ENCODE data around the gene RNFT2. TPM values are rescaled to one million over a fixed set of nuclear protein-coding genes. Genes with fewer than 3 reads are reported as not detected.

The RNFT2 gene
- total RNA-seq, 1 experiment from 2014 or later, result 5.3 TPM

DNA sequence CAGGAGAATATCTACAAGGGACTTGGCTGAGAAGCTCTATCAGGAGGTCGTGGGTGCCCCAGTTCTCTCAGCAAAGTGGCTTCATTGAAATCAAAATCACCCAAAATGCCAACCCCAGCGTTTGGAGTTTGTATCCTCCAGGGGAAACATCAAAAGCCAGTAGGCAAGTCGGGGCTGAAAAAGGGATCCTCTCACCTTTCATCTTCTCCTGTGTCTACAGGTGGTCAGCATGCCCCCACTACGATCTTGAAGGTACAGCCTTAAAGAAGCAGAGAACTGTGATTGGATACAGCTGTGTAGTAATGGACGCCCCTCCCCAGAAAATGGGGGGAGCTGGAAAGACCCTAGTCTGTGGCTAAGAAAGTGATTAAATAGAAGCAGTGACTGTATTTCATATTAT is 121.0 kb downstream of the RNFT2 start:
- in situ Hi-C loops (cut with HindIII; ENCODE audit: low sequenced_read_pairs), result no loop called here
- DNase-seq (ENCODE audit: low spot score), result no peak

DNA sequence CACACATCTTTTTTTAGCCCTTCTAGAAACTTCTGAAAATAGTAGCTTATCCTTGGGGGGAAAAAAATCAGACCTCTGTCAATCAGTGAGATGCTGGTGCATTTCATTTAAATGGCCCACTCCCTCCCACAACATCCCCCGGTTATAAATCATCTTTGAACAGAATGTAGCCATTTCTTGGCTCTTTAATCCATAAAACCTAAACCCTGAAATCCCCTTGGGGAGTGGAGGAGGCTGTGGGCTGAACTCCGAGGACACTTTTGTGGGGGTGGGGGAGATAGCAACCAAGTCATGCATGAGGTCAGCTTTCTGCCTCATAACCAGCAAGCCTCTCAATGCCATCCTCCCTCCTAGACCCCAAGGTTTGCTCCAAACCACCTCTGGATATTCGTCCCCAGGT is 122.1 kb downstream of the RNFT2 start:
- no peak for DNase-seq (ENCODE audit: low spot score)
- in situ Hi-C loops (cut with HindIII; ENCODE audit: low sequenced_read_pairs), result no loop called here

- no peak for DNase-seq (ENCODE audit: low spot score)
- in situ Hi-C loops (cut with HindIII; ENCODE audit: low sequenced_read_pairs), result no loop called here
Observed at GRCh38 chr12:116861320-116861719, 123.2 kb downstream of the RNFT2 start.

GRCh38 chr12:116862167-116862566 is 124.1 kb downstream of the RNFT2 start:
- no peak for DNase-seq (ENCODE audit: low spot score)
- in situ Hi-C loops (cut with HindIII; ENCODE audit: low sequenced_read_pairs), result no loop called here

DNA sequence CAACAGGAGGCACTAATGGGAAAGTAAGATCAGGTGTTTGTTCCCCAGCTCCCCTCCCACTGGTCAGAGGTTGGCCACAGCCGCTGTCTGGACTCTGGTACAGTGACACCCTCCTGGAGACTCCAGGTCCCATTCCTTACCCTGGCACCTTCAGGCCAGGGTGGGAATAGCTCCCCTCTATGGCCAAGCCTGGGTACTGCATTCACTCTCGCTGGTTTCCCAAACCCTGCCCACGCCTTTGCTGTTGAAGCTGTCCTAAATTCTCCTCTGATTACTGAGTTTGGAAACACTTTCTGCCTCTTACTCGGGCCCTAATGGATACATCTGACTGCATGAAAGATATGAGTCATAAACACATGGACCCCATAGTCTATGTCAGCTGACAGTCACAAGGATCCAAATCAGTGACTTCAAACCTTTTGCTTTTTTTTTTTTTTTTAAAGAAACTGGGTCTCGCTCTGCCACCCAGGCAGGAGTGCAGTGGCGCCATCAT is 125.2 kb downstream of the RNFT2 start:
- in situ Hi-C loops (cut with HindIII; ENCODE audit: low sequenced_read_pairs), result no loop called here
- no peak for DNase-seq (ENCODE audit: low spot score)

GRCh38 chr12:116864371-116865160 is 126.5 kb downstream of the RNFT2 start:
- DNase-seq (ENCODE audit: low spot score), result no peak
- in situ Hi-C loops (cut with HindIII; ENCODE audit: low sequenced_read_pairs), result no loop called here

GRCh38 chr12:116867523-116867922 is 129.4 kb downstream of the RNFT2 start:
- in situ Hi-C loops (cut with HindIII; ENCODE audit: low sequenced_read_pairs), result no loop called here
- DNase-seq (ENCODE audit: low spot score), result no peak

DNA sequence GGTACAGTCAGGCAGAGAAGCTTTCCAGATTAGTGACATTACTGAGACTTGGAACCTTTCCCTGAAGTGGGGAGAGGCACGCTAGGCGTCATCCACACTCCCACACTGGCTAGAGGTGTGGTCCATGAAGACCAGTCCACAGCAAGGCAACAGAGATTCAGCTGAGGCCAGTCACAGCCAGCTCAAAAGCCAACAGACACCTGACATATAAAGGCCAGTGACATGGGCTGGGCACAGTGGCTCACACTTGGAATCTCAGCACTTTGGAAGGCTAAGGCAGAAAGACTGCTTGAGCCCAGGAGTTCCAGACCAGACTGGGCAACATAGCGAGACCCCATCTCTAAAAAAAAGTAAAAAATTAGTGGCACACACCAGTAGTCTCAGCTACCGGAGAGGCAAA is 132.2 kb downstream of the RNFT2 start:
- in situ Hi-C loops (cut with HindIII; ENCODE audit: low sequenced_read_pairs), result no loop called here
- no peak for DNase-seq (ENCODE audit: low spot score)

DNA sequence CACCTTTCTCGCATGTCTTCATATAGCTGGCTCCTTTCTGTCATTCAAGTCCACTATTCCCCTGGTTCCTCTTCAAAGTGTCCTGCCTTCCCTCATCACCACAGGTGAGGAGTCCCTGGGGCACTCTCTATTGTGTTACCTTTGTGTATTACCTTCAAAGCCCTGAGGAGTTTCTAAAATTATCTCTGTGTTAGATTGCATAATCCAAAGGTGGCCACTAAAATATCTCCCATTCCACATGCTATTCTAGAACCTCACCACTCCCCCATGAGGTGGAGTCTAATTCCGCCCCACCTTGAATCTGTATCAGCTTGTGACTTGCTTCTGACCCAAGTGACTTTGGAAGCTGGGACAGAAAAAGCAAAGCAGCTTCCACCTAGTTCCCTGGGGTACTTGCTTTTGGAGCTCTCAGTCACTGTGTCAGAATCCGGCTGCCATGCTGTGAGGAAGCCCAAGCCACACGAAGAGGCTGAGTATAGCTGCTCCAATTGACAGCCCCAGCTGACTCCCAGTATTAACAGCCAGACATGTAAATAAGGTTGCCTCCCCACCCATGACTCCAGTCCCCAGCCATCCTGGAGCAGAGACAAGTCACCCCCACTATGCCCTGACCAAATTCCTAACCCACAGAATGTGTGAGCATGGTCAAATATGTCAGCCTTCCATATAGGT is 136.3 kb downstream of the RNFT2 start:
- in situ Hi-C loops (cut with HindIII; ENCODE audit: low sequenced_read_pairs), result no loop called here
- DNase-seq (ENCODE audit: low spot score), result no peak

DNA sequence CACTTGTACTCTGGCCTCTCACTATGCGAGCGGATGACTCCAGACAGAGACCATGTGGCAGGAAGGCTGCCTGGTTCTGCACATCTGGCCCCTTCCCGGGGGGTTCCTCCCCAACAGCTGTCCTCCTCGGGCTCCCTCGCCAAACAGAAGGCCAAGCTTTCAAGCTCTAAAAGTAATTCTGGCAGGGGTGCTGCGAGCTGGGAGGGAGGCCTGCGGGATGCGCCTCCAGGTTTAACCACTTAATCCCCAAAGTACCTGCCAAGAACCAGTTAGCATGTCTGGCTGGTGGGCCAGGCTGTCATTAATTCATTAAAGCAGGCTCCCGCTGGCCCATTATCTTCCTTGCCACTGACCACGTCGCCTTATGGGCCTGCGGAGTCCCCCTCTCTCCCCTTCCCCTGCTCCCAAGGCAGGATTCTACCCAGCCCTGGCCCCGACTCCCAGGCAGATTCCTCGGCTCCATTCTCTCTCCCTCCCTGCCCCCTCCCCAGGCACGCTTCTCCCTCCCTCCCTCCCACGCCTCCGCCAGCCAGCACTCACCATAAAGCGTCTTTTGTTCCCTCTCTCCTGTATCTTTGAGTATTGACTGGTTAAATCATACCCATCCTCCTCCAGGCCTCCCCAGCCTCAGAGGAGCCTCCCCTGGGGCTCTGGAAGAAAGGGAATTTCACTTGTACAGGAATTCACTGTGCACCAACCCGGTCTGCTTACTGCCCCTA is 138.2 kb downstream of the RNFT2 start:
- no peak for DNase-seq (ENCODE audit: low spot score)
- in situ Hi-C loops (cut with HindIII; ENCODE audit: low sequenced_read_pairs), result no loop called here

DNA sequence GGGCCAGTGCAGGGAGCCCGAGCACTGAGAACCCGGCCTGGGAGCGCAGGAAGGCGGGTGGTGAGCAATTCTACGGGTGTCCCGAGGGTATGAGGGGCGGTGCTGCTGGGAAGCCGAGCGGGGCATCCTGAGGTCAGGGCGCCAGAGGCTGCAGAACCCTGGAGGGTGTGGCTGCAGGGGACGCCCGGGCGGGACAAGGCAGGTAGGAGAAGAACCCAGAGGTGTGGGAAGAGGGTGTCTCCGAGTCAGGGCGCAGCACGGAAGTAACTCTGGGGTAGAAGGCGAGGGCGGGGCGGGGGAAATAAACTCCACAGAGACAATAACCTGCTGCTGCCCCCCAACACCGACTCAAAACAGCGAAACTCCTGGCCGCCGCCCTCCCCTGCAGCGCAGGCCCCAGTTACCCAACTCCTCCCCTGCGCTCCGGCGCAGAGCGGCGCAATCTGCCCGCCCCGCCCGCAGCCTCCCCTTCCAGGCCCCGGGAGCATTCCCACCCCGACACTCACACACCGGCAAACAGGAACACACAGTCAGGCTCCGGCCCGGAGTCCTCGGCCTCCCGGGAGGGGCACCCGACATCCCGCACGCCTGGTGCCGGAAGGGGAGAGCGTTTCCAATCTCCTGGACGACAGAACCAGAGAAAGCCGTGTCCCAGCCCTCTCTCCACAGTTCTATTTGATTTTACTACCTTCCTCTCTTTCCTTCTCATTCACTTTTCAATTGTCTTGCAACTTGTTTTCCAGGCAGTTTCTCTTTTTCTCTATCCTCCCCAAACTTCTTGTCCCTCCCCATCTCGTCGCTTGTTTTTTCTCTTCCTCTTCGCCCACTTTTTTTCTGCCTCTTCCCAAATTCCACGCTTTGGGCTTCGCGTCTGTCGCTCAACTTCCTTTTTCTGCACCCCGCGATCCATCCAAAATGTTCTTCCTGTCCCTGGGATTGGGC is 140.7 kb downstream of the RNFT2 start:
- DNase-seq (ENCODE audit: low spot score), result no peak
- in situ Hi-C loops (cut with HindIII; ENCODE audit: low sequenced_read_pairs), result no loop called here

- no peak for DNase-seq (ENCODE audit: low spot score)
- in situ Hi-C loops (cut with HindIII; ENCODE audit: low sequenced_read_pairs), result no loop called here
Observed at GRCh38 chr12:116879509-116880212, 141.5 kb downstream of the RNFT2 start.

DNA sequence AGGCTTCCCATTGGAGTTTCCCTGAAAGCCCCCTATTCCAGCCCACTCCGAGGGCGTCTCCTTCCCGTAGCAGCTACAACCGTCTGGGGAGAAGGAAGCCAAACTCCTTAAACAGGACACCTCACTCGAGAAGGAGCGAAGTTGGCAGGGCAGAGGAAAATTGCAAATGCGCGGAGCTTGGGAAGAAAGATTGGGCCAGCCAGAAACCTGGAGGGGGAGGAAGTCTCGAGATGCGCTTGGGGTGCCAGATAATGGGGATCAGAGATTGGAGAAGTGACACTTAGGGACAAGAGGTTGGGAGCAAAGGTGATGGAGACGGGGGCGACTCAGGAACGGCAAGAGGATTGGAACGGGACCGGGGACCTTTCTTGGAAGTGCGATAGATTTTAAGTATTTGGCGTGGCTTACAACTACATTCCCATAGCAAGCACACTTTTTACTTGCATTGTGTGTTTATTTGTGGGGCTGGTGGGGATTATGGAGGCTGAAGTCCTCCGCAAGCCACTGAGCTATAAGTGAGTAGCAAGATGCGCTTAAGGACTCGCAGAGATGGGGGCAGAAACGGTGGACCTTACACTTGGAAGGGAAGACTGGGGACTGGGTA is 142.2 kb downstream of the RNFT2 start:
- DNase-seq (ENCODE audit: low spot score), result no peak
- in situ Hi-C loops (cut with HindIII; ENCODE audit: low sequenced_read_pairs), result no loop called here

DNA sequence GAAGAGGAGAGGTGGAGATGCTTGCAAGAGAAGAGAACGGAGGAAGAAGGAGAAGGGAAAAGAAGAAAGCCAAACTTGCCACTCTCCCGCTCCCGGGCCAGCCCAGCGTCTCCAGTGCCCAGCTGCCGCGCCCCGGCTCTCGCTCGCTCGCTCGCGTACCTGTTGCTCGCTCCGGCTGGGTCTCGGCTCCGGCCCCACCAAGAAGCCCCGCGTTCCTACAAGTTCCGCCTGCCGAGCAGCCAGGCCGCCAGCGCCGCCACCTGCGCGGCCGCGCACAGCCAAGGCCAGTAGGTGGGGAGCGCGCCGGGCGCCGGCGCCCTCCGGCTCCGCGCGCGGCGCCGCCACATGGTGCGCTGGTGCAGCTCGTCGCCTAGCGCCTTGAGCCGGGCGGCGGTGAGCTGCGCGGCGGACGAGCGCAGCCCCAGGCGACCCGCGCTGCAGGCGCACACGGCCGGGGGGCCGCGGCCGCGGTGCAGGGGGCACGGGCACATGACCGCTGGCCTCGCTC is 142.8 kb downstream of the RNFT2 start:
- DNase-seq (ENCODE audit: low spot score), result no peak
- in situ Hi-C loops (cut with HindIII; ENCODE audit: low sequenced_read_pairs), result no loop called here

- no peak for DNase-seq (ENCODE audit: low spot score)
- in situ Hi-C loops (cut with HindIII; ENCODE audit: low sequenced_read_pairs), result no loop called here
Observed at GRCh38 chr12:116881325-116881876, 143.3 kb downstream of the RNFT2 start, which contains the start of gene HRK. Gene HRK (minus strand): TSS chr12:116881441. CDS start chr12:116881307, 134 bp downstream.

DNA sequence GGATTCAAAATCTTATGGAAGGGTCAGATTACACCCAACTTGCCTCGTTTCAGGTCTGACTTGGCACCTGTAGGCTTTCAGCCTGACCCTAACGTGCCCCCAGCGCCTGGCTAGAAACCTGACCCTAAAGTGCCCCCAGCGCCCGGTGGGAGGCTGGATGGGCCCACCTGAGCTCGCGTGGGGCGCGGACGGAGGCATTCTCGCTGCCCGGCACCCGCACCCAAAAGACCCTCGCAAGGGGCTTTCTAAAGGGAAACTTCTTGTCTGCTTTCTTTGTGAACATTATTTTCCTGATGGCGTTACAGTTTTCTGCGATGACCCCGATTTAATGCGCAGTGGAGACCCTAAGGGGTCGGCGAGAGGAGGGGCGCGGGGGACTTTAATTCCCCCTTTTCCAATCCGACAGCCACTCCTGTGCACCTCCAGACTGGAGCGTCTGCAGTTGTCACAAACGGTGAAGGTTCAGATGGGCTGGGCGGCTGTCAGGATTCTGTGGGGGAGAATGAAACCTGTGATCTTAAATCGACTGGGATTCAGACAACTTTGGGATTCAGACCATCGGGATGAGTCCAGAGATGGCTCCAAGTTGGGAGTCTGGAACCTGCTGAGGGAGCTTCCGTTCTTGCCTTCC is 143.9 kb downstream of the RNFT2 start:
- in situ Hi-C loops (cut with HindIII; ENCODE audit: low sequenced_read_pairs), result no loop called here
- no peak for DNase-seq (ENCODE audit: low spot score)

GRCh38 chr12:116882742-116883141 is 144.6 kb downstream of the RNFT2 start:
- peak; percentile 31 for DNase-seq (ENCODE audit: low spot score)
- in situ Hi-C loops (cut with HindIII; ENCODE audit: low sequenced_read_pairs), result no loop called here

Data from G401 (cell line).